Activated CD8-positive, alpha-beta T cell treated with anti-CD3 and anti-CD28 coated beads for 36 hours (primary cell): ENCODE measurements around the gene SLC15A1. TPM values are rescaled to one million over a fixed set of nuclear protein-coding genes. Genes with fewer than 3 reads are reported as not detected.
"Not testable (repeated sequence)": the region's sequence is repeated elsewhere in the genome, so short reads cannot be mapped to it uniquely, and the experiment has no call there.

Experiments
- ATAC-seq: fragments of 200-7000 bp; cut with Tn5 transposase; one replicate; pipeline ENCODE4 v1.10.0; 2021; ENCODE audit warnings: mild to moderate bottlenecking, moderate library complexity
- CTCF ChIA-PET: fragments of 350-600 bp; sonication (Branson Sonifier 250); formaldehyde crosslinking; loops from one replicate; lab custom pipeline; 2021; ENCODE audit warnings: antibody characterized with exemption; lab: Charles Lee
- POLR2A ChIA-PET: fragments of 350-600 bp; sonication (Branson Sonifier 250); formaldehyde crosslinking; loops from one replicate; lab custom pipeline; 2021; ENCODE audit warnings: antibody characterized with exemption; lab: Charles Lee
- DNase-seq: peaks from one replicate; pipeline ENCODE4 v3.0.0-alpha.2; 2020
- H3K27ac Mint-ChIP-seq: one replicate; pipeline ENCODE4 v1.8.0; 2021; ENCODE audit warnings: mild to moderate bottlenecking, mixed read lengths
- H3K27me3 Mint-ChIP-seq: one replicate; pipeline ENCODE4 v1.8.0; 2021; ENCODE audit warnings: mixed read lengths
- H3K36me3 Mint-ChIP-seq: one replicate; pipeline ENCODE4 v1.8.0; 2021; ENCODE audit warnings: low read depth, mixed read lengths
- H3K4me1 Mint-ChIP-seq: one replicate; pipeline ENCODE4 v1.8.0; 2021; ENCODE audit warnings: low read depth, mixed read lengths
- H3K4me3 Mint-ChIP-seq: one replicate; pipeline ENCODE4 v1.8.0; 2021; ENCODE audit warnings: mild to moderate bottlenecking, moderate library complexity, mixed read lengths
- H3K9me3 Mint-ChIP-seq: one replicate; pipeline ENCODE4 v1.8.0; 2021; ENCODE audit warnings: mixed read lengths
- CTCF ChIP-seq: fragments of 200-600 bp; IDR thresholded peaks from one replicate; pipeline ENCODE4 v1.8.0; 2022; ENCODE audit warnings: antibody characterized with exemption, mild to moderate bottlenecking
- intact Hi-C: fragments of 100-400 bp; cut with micrococcal nuclease; formaldehyde crosslinking; loops from one replicate; pipeline ENCODE4 v1.10.0; 2022
- total RNA-seq, 2 experiments: library from RNA; stranded (reverse); gene quantifications; one replicate each; pipeline ENCODE4 v1.2.3, GENCODE V29; 2021

SLC15A1 gene
- total RNA-seq, 2 experiments from 2014 or later, result not detected

DNA sequence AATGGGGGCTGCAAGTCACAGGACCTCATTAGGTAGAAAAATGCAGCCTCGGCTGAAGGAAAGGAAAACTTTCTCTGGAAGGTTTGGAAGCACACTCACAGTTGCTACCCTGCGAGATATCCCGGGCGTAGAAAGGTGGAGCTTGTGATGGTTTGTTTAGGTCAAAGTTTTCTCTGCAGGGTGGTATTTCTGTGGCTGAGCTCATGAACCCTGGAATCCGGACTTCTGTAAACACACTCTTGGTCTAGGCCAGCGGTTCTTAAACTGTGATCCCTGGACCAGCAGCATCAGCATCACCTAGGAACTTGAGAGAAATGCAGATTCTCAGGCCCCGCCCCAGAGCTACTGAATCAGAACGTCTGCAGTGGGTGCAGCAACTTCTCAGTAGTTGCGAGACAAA is 3.3 kb upstream of the SLC15A1 start:
- peaks cover 11% of the 10 kb centered on the region for H3K9me3 Mint-ChIP-seq
- H3K4me1 Mint-ChIP-seq, result peaks cover 1% of the 10 kb centered on the region
- ChIA-PET CTCF (no interaction called here), POLR2A (no interaction called here)
- intact Hi-C loops, result no loop called here
- ATAC-seq, result no peak
- H3K36me3 Mint-ChIP-seq, result peaks cover 3% of the 10 kb centered on the region
- no peak for DNase-seq
- H3K27ac Mint-ChIP-seq, result no peak overlapping the region
- H3K27me3 Mint-ChIP-seq, result peaks cover 49% of the 10 kb centered on the region
- no peak for TF ChIP-seq CTCF
- H3K4me3 Mint-ChIP-seq, result no peak overlapping the region

GRCh38 chr13:98755116-98755515 is 2.6 kb upstream of the SLC15A1 start:
- CTCF ChIA-PET, result no interaction called here
- intact Hi-C loops, result no loop called here
- H3K27me3 Mint-ChIP-seq, result peaks cover 50% of the 10 kb centered on the region

GRCh38 chr13:98754468-98754867 is 2.0 kb upstream of the SLC15A1 start:
- H3K36me3 Mint-ChIP-seq, ATAC-seq, H3K9me3 Mint-ChIP-seq, intact Hi-C loops, H3K4me1 Mint-ChIP-seq, H3K4me3 Mint-ChIP-seq, CTCF ChIA-PET, H3K27ac Mint-ChIP-seq, DNase-seq, POLR2A ChIA-PET: not testable (repeated sequence)
- H3K27me3 Mint-ChIP-seq, result peaks cover 50% of the 10 kb centered on the region

More at GRCh38 chr13:98755116-98755515, 2.6 kb upstream of the SLC15A1 start:
- Mint-ChIP-seq H3K4me1 (peaks cover 1% of the 10 kb centered on the region), H3K36me3 (peaks cover 3% of the 10 kb centered on the region), H3K4me3 (no peak overlapping the region), H3K27ac (no peak overlapping the region), H3K9me3 (peaks cover 9% of the 10 kb centered on the region)
- no peak for ATAC-seq
- TF ChIP-seq CTCF, result no peak
- POLR2A ChIA-PET, result no interaction called here
- no peak for DNase-seq

DNA sequence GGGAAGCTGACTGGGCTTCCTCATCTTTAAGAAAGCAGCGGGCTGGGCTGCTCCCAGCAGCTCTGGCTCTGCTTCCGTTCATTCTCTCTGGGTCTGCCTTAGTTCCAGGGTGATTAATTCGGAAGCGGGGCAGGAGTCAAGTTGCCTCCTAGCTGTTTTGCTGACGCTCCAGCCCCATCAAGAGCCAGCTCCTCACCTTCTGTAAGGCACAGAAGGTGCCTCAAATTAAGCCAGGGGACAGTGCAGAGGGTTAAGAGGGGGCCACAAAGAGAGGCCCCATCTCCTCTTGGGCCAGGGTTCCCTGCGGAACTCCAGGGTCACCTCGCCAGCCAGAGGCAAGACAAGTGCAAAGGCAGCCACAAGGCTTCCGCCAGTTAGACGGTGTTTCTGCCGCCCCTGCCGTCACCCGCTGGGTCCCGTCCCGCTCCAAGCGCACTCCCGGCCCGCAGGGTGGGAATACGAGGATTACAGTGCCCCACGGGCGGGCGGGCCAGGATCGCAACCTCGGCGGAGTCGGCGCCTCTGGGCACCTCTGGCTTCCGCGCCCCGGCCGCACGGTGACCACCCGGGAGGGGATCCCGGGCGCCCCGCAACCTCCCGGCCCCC is 508 bp downstream of the SLC15A1 start:
- POLR2A ChIA-PET, result interaction anchor here (1.0 kb wide), 1 partner anchor 10 kb away, joined by 3 read pairs; no protein-coding TSS in a partner anchor

DNA sequence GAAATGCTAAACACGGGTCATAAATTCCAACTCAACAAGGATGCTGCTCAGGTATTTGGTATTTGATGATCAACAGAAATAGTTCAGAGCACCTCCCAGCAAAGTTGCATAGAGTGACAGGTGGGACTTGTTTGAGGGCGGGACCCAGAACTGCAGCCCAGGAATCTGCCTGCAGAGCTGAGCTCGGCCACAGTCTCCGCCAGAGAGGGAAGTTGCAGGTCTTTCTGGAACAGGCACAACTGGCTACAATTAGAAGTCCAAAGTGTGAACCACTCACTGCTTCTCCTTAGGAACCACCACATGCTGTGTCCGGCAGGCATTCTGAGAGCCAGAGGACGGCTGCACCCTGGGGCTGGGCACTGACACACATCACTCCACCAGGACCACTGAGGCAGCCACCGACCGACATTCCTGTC is 1.1 kb downstream of the SLC15A1 start:
- Mint-ChIP-seq H3K36me3 (peaks cover 3% of the 10 kb centered on the region), H3K4me1 (peaks cover 1% of the 10 kb centered on the region), H3K27me3 (peaks cover 52% of the 10 kb centered on the region), H3K27ac (no peak overlapping the region), H3K4me3 (no peak overlapping the region), H3K9me3 (peaks cover 9% of the 10 kb centered on the region)
- ChIA-PET POLR2A (no interaction called here), CTCF (no interaction called here)
- TF ChIP-seq CTCF, result no peak
- ATAC-seq (no peak), DNase-seq (no peak)
- intact Hi-C loops, result no loop called here

More for the DNA sequence above, 508 bp downstream of the SLC15A1 start:
- CTCF ChIA-PET, result no interaction called here
- H3K27ac Mint-ChIP-seq, result no peak overlapping the region
- H3K27me3 Mint-ChIP-seq, result peaks cover 55% of the 10 kb centered on the region
- ATAC-seq (no peak), DNase-seq (no peak)
- peaks cover 9% of the 10 kb centered on the region for H3K9me3 Mint-ChIP-seq
- peaks cover 3% of the 10 kb centered on the region for H3K36me3 Mint-ChIP-seq
- H3K4me3 Mint-ChIP-seq, result no peak overlapping the region
- intact Hi-C loops, result no loop called here
- peaks cover 1% of the 10 kb centered on the region for H3K4me1 Mint-ChIP-seq
- TF ChIP-seq CTCF, result no peak
